Natural killer cell (primary cell): ENCODE data around the gene IFTAP. TPM values are rescaled to one million over a fixed set of nuclear protein-coding genes. Genes with fewer than 3 reads are reported as not detected.

Experiments used
- ATAC-seq, 3 donors: fragments of 150-1000 bp in 2 of 3; fragments of 200-7000 bp in 1 of 3; cut with Tn5 transposase; 1 replicate in 1 of 3; 2 replicates in 2 of 3; pipeline ENCODE4 v1.10.0; 2021; ENCODE audit warnings: mild to moderate bottlenecking in 2 of 3, moderate library complexity in 2 of 3
- DNase-seq, 2 donors: peaks; one replicate each; pipeline versions ENCODE4 v3.0.0 to v3.0.0-alpha.2; 2013 to 2021; ENCODE audit warnings: mixed read lengths in 1 of 2
- H3K27ac ChIP-seq: one replicate; pipeline ENCODE4 v1.5.1; 2013; ENCODE audit warnings: mild to moderate bottlenecking, low read length
- H3K27me3 ChIP-seq: one replicate; pipeline ENCODE4 v1.6.1; 2013; ENCODE audit warnings: low read length; ENCODE audit not compliant: control insufficient read depth, insufficient read depth
- H3K36me3 ChIP-seq: one replicate; pipeline ENCODE4 v1.6.1; 2013; ENCODE audit warnings: low read length; ENCODE audit not compliant: control insufficient read depth, insufficient read depth
- H3K4me1 ChIP-seq: one replicate; pipeline ENCODE4 v1.6.1; 2013; ENCODE audit warnings: low read length; ENCODE audit not compliant: control insufficient read depth, insufficient read depth
- H3K4me3 ChIP-seq: one replicate; pipeline ENCODE4 v1.5.1; 2013; ENCODE audit warnings: low read length
- H3K9me3 ChIP-seq: one replicate; pipeline ENCODE4 v1.6.1; 2013; ENCODE audit warnings: low read length; ENCODE audit not compliant: control insufficient read depth, insufficient read depth
- H3K27ac Mint-ChIP-seq, 2 donors: one replicate each; pipeline ENCODE4 v1.8.0; 2022; ENCODE audit warnings: mild to moderate bottlenecking in 2 of 2, mixed read lengths in 2 of 2, moderate library complexity in 1 of 2
- H3K27me3 Mint-ChIP-seq, 2 donors: one replicate each; pipeline ENCODE4 v1.8.0; 2022; ENCODE audit warnings: low read depth in 2 of 2, mixed read lengths in 2 of 2
- H3K36me3 Mint-ChIP-seq: one replicate; pipeline ENCODE4 v1.8.0; 2022; ENCODE audit warnings: mixed read lengths
- H3K4me1 Mint-ChIP-seq, 2 donors: one replicate each; pipeline ENCODE4 v1.8.0; 2022; ENCODE audit warnings: mixed read lengths in 2 of 2
- H3K4me3 Mint-ChIP-seq: one replicate; pipeline ENCODE4 v1.8.0; 2022; ENCODE audit warnings: mild to moderate bottlenecking, moderate library complexity, mixed read lengths
- H3K9me3 Mint-ChIP-seq, 2 donors: one replicate each; pipeline ENCODE4 v1.8.0; 2022; ENCODE audit warnings: mixed read lengths in 2 of 2
- CTCF ChIP-seq: fragments of 200-600 bp; IDR thresholded peaks from one replicate; pipeline ENCODE4 v1.8.0; 2022; ENCODE audit warnings: antibody characterized with exemption
- WGBS: methylation state at CpG from one replicate; pipeline ENCODE4 v1.1.7; 2013; ENCODE audit warnings: missing lambda C conversion rate; ENCODE audit not compliant: insufficient coverage; 5-methylcytosine and 5-hydroxymethylcytosine counted together
- intact Hi-C: fragments of 100-400 bp; cut with micrococcal nuclease; formaldehyde crosslinking; loops from one replicate; pipeline ENCODE4 v1.14.2; 2022
- total RNA-seq, 4 donors: library from RNA; stranded (reverse); fragments of 120-200 nt in 1 of 4; gene quantifications; one replicate each; pipeline versions ENCODE4 v1.2.3 to v1.2.4, GENCODE V29; 2013 to 2022

IFTAP gene
- total RNA-seq, 3 donors from 2014 or later (not counting 1 experiment from before 2014, with no cell fraction given), result 0.94 to 1.9 (median 1.8) TPM

DNA sequence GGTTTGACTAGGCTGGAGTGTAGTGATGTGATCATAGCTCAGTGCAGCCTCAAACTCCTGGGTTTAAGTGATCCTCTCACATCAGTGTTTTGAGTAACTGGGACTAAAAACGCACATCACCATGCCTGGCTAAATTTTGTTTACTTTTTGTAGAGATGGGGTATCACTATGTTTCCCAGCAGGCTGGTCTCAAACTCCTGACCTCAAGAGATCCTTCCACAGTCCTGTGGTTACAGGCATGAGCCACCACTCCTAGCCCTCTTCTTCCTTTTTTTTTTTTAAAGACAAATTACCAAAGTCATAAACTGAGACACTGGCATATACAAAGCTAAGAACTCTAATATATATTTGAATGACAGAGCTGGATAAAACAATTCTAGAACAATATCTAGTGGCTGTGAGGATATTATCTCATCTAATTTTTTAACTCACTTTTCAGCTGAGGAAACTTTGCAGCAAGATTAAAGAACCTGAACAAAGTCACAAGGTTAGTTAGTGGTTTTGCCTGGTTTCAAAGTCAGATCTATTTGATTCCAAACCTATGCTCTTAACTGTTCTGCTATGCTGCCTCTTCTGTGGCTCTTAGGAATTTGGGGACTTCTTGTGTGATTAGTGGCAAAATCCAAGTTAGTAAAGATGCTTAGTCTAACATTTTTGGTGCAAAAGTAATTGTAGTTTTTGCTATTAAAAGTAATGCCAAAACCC, 99.0 kb downstream of the IFTAP start:
- H3K4me1 Mint-ChIP-seq, result no peaks in the 10 kb centered on the region
- no peak overlapping the region for H3K4me3 ChIP-seq
- H3K9me3 Mint-ChIP-seq, result no peaks in the 10 kb centered on the region
- no peaks in the 10 kb centered on the region for H3K27me3 ChIP-seq
- DNase-seq (no peak), ATAC-seq (no peak)
- no peaks in the 10 kb centered on the region for H3K4me1 ChIP-seq
- 67% methylated on average over 1 of the region's 1 CpG for WGBS
- no peak overlapping the region for H3K27ac ChIP-seq
- H3K9me3 ChIP-seq, result no peaks in the 10 kb centered on the region
- H3K27ac Mint-ChIP-seq, result no peak overlapping the region
- H3K27me3 Mint-ChIP-seq, result peaks cover 8 to 29% of the 10 kb centered on the region in 2 donors
- intact Hi-C loops, result no loop called here
- no peak for TF ChIP-seq CTCF
- H3K4me3 Mint-ChIP-seq, result no peak overlapping the region
- no peaks in the 10 kb centered on the region for H3K36me3 ChIP-seq
- no peaks in the 10 kb centered on the region for H3K36me3 Mint-ChIP-seq

GRCh38 chr11:36695111-36695510, 100.8 kb downstream of the IFTAP start:
- no peak overlapping the region for H3K4me3 Mint-ChIP-seq
- no peak for ATAC-seq
- Histone ChIP-seq H3K27me3 (no peaks in the 10 kb centered on the region), H3K4me1 (no peaks in the 10 kb centered on the region), H3K27ac (no peak overlapping the region), H3K9me3 (no peaks in the 10 kb centered on the region), H3K36me3 (no peaks in the 10 kb centered on the region), H3K4me3 (no peak overlapping the region)
- no peak overlapping the region for H3K27ac Mint-ChIP-seq
- peaks cover 0 to 18% of the 10 kb centered on the region in 2 donors for H3K27me3 Mint-ChIP-seq
- H3K4me1 Mint-ChIP-seq, result no peaks in the 10 kb centered on the region
- intact Hi-C loops, result no loop called here
- H3K9me3 Mint-ChIP-seq, result no peaks in the 10 kb centered on the region
- H3K36me3 Mint-ChIP-seq, result no peaks in the 10 kb centered on the region
- DNase-seq, result no peak
- TF ChIP-seq CTCF, result no peak

GRCh38 chr11:36695571-36695970, 101.3 kb downstream of the IFTAP start:
- 81% methylated on average over 5 of the region's 6 CpGs for WGBS
- no peak for ATAC-seq

More at GRCh38 chr11:36695571-36695970, 101.3 kb downstream of the IFTAP start:
- H3K4me3 ChIP-seq, result no peak overlapping the region
- TF ChIP-seq CTCF, result no peak
- Mint-ChIP-seq H3K27ac (no peak overlapping the region), H3K9me3 (no peaks in the 10 kb centered on the region), H3K4me3 (no peak overlapping the region), H3K27me3 (peaks cover 0 to 20% of the 10 kb centered on the region in 2 donors), H3K4me1 (no peaks in the 10 kb centered on the region), H3K36me3 (no peaks in the 10 kb centered on the region)
- no peaks in the 10 kb centered on the region for H3K4me1 ChIP-seq
- intact Hi-C loops, result no loop called here
- no peaks in the 10 kb centered on the region for H3K9me3 ChIP-seq
- no peaks in the 10 kb centered on the region for H3K36me3 ChIP-seq
- DNase-seq, result no peak
- no peaks in the 10 kb centered on the region for H3K27me3 ChIP-seq
- no peak overlapping the region for H3K27ac ChIP-seq
